EH (cell line): Measurements from ENCODE around the gene TCFL5.

Source experiments
- DNase-seq: peaks from one replicate; pipeline ENCODE4 v3.0.0-alpha.2; 2015; ENCODE audit warnings: low read depth

Gene TCFL5

GRCh38 chr20:62822239-62822787 lies 39.3 kb downstream of the TCFL5 start:
- no peak for DNase-seq

- DNase-seq = no peak
Observed at GRCh38 chr20:62821726-62822210, 39.9 kb downstream of the TCFL5 start.

- no peak for DNase-seq
Observed at GRCh38 chr20:62820962-62821725, 40.5 kb downstream of the TCFL5 start.

- DNase-seq = no peak
Observed at GRCh38 chr20:62820208-62820961, 41.2 kb downstream of the TCFL5 start.

GRCh38 chr20:62819494-62820174 lies 42.0 kb downstream of the TCFL5 start:
- DNase-seq = peak; percentile 51

- peak; percentile 42 for DNase-seq
Observed at GRCh38 chr20:62818592-62819493, 42.8 kb downstream of the TCFL5 start.

GRCh38 chr20:62817975-62818591 lies 43.5 kb downstream of the TCFL5 start:
- no peak for DNase-seq

GRCh38 chr20:62816884-62817873 lies 44.4 kb downstream of the TCFL5 start, which contains the start of gene COL9A3:
Gene COL9A3 (plus strand): TSS chr20:62817050. CDS start chr20:62817065, 15 bp downstream.
- no peak for DNase-seq

- peak; percentile 32 for DNase-seq
Observed at GRCh38 chr20:62816031-62816883, 45.4 kb downstream of the TCFL5 start.

GRCh38 chr20:62815066-62815991 lies 46.3 kb downstream of the TCFL5 start:
- DNase-seq = peak; percentile 68

- DNase-seq = no peak
Observed at GRCh38 chr20:62814709-62815065, 46.9 kb downstream of the TCFL5 start.

GRCh38 chr20:62814060-62814708 lies 47.4 kb downstream of the TCFL5 start:
- no peak for DNase-seq

GRCh38 chr20:62813588-62813987 lies 48.0 kb downstream of the TCFL5 start:
- DNase-seq = no peak

GRCh38 chr20:62812907-62813200 lies 48.8 kb downstream of the TCFL5 start:
- no peak for DNase-seq

GRCh38 chr20:62812181-62812906 lies 49.3 kb downstream of the TCFL5 start:
- no peak for DNase-seq

GRCh38 chr20:62811720-62812119 lies 49.9 kb downstream of the TCFL5 start:
- no peak for DNase-seq
